GM21360 (cell line): ENCODE measurements around the gene ZFYVE28.
A peak's percentile ranks its signal among the peaks of the same experiment; 100 is the strongest.

Experiments
- ATAC-seq: cut with Tn5 transposase; IDR thresholded peaks from one replicate; pipeline ENCODE4 v1.9.1; 2021; ENCODE audit warnings: mild to moderate bottlenecking, moderate library complexity; ENCODE audit not compliant: unreplicated experiment

Gene ZFYVE28

GRCh38 chr4:2412534-2412884 is 5.9 kb downstream of the ZFYVE28 start:
- peak; percentile 28 for ATAC-seq

DNA sequence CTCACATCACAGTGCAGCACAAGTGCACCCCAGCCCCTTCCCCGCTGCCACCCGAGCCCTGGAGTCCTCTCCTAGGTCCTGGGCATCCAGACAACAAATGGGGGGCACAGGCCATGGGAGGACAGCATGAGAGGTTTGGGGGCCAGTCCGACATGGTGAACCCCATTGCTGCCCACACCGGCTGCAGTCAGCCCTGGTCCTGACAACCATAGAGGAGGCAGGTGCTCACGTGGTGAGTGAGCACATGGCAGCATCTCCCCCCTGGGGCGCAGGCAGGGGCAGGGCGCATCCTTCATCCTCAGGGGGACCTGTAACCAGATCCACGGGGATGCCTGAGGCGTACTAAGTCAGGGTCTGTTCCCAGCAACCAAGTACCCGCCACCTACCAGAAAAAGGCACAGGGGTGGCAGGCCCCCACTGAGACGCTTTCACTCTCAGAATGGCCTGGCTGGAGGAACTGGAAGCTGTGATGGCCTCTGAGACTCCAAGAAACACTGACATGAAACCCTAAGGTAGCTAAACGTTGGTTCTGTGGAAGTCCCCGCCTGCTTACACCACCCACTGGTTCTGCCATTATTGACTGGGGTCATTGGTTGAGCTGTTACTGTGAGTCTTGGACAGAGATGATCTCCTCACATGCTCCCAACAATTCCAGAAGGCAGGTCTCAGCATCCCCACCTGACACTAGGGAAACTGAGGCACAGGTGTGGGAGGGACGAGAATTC is 6.5 kb downstream of the ZFYVE28 start:
- no peak for ATAC-seq

DNA sequence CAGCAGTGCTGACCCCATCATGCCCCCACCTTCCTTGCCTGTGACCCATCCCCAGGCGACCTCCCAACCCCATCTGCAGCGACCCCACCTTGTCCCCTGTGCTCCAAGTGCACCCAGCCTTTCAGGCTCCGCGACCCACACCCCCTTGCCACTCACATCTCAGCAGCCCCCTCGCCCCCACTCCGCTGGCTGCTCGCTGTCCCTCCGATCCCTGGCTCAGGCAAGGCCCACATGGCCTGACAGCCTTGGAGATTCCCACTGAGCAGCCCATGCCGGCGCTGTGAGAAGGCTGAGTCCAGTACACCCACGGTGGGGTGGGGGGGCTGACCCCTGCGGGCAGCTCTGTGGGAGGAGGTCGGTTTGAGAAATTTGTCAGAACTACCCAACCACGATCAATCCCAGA is 9.1 kb downstream of the ZFYVE28 start:
- no peak for ATAC-seq

DNA sequence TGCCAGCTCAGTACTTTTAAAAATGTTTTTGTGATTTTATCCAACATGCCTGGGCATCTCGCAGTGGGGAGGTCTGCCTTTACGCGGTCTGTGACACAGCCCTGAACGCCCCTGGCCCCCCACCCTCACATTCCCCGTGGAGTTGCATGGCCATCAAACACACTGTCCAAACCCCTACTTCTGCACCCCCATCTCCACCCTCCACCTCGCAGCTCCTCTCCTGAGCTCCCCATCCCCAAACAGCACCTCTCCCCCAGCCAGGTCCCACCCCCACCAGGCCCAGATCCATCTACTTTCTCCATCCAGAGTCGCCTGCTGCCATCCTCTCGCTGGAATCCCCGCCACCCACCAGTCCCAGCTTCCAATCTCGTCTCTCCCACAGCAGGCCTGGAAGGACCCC is 9.5 kb downstream of the ZFYVE28 start:
- ATAC-seq = no peak

GRCh38 chr4:2408401-2408958 is 10.0 kb downstream of the ZFYVE28 start:
- no peak for ATAC-seq

DNA sequence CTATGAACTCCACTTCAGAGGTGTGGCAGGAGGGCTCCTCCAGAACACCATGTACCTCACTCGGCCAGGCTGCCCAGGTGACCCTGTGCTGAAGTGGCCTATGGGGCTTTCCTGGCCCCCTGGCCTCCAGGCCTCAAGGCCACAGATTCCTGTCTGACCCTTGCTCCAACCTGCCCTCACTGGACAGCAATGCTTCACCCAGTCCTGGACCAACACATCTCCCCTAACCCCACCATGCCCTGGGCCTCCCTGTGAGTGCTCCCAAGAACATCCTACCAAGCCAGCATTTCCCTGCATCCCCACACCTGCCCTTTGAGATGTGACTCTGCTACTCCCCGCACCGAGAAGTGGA is 10.5 kb downstream of the ZFYVE28 start:
- ATAC-seq = no peak

DNA sequence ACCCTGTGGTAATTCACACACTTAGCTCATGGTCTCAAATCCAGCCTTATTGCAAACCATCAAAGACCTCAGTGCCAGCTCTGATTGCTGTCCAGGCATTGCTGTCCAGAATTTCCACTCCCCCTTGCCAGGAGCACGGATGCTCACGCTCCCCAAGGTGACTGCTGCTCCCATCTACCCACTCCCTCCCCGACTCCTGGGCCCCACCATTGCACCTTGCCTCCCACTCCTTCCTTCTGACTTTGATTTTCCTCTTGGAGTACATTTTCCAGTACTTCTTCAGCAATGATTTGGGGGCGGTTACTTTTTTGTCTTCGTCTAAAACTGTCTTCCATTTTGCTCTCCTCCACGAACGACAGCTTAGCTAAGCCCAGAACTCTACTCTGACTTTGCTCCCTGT is 11.5 kb downstream of the ZFYVE28 start:
- no peak for ATAC-seq

- no peak for ATAC-seq
Observed at GRCh38 chr4:2406406-2406805, 12.0 kb downstream of the ZFYVE28 start.

DNA sequence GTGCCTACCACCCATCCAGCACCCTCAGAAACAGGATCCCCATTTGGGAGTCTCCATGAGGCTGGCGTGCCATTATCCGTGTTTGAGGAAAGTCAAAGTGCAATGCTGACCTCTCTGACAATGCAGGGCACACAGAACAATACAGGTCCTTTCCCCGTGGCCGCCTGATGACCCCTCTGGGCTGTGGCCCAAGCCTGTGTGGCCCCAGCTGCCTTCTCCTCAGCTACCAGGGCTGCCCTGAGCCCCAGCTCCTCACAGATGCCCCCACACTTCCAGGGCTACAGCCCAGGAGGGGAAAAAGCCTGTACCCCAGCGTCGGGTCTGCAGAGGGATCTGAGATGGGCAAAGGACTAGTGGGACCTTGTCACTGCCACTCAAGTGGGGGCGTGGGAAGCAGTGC is 15.5 kb downstream of the ZFYVE28 start:
- ATAC-seq = no peak

GRCh38 chr4:2402048-2402842 is 16.2 kb downstream of the ZFYVE28 start:
- no peak for ATAC-seq

GRCh38 chr4:2401610-2401983 is 16.8 kb downstream of the ZFYVE28 start:
- no peak for ATAC-seq

DNA sequence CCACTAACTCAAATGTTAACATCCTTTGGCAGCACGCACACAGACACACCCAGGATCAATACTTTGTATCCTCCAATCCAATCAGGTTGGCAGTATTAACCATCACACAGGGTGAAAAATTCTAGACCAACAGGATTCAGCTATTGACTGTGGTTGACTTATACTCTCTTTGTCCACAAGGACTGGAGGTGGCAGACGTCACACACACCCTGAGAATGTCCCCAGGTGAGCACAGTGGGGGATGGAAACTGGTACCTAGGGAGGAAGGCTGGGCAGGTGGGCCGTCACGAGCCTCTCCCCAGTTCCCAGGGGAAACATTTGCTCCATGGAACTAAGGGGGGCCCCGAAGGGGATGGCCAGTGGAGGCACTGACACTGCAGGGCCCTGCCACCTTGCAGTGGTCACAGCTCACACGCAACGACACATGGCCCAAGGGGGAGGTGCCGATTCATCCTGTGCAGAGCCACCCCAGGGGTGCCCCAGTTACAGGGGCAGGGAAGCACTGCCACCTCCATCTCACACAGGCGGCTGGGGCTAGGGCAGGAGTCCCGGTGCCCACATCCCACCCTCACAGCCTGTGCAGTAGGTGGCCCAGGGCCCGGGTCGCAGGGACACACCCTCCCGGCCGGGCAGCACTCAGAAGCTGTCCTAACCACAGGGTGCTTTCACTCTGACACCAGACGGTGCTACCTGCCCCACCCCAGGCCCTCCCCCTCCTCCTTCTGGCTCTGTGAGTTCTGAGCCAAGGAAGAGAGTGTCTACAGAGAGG is 17.4 kb downstream of the ZFYVE28 start:
- no peak for ATAC-seq

- no peak for ATAC-seq
Observed at GRCh38 chr4:2399631-2400190, 18.7 kb downstream of the ZFYVE28 start.

DNA sequence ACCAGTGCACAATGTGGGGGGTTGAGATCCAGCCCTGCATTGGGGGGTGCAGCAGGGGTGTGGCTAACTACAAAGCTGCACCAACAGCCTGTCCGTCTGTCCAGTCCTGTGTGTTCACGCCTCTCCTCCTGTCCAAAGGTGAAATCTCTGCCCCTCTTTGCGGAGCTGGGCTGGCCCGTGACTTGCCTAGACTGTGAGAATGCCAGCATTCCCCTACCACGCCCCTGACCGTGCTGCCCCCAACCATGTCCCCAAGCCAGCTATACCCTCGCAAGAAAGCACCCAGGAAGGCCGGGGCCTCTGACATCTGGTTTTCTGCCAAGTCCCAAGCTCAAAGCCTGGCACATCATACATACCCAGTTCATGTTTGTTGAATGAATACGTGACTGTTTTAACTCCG is 19.2 kb downstream of the ZFYVE28 start:
- ATAC-seq = no peak

GRCh38 chr4:2397596-2398379 is 20.7 kb downstream of the ZFYVE28 start:
- ATAC-seq = no peak

DNA sequence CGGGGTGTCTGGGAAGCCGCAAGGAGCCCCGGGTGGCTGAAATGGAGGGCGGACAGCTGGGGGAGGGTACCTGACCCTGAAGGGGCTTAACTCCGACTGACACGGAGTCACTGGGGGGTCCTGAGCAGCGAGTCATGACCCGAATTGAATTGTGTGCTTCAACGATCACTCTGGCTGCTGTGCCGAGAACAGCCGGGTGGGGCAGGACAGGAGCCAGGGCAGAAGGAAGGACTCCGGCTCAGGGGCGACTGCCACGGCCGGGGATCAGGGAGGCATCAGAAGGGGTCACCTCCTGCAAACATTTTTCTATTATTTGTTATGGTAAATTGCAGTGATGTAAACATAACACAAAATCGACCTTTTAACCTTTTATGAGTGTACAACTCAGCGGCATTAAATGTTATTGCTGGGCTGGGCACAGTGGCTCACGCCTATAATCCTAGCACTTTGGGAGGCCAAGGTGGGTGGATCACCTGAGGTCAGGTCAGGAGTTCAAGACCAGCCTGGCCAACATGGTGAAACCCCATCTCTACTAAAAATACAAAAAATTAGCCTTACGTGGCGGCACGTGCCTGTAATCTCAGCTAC is 21.6 kb downstream of the ZFYVE28 start:
- ATAC-seq = no peak

- no peak for ATAC-seq
Observed at GRCh38 chr4:2395584-2395983, 22.9 kb downstream of the ZFYVE28 start.

DNA sequence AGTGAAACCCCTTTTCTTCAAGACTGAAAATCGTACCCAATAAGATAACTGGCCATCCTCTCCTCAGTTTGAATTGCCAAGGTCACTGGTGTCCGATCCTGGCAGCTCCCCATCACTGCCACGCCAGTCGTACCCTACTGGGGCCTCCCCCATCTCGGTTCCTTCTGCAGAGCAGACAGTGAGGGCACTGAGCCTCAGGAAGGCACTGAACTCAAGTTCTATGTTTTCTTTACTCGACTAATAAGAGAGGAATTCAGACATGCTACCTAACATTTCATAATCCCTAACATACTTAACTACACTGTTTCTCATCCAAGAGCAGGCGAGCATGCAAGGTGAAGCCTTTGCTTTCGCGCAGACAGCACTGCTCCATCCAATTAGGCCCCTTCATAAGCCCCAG is 23.4 kb downstream of the ZFYVE28 start:
- no peak for ATAC-seq

- ATAC-seq = no peak
Observed at GRCh38 chr4:2394528-2394927, 23.9 kb downstream of the ZFYVE28 start.
